HepG2 (cell line): ENCODE data around the gene TRIM28. TPM values are rescaled to one million over a fixed set of nuclear protein-coding genes. Genes with fewer than 3 reads are reported as not detected.

ENCODE experiments used
- EZH2 ChIP-seq: conservative IDR thresholded peaks from 2 replicates; pipeline ENCODE4 v1.6.1; 2012; ENCODE audit warnings: mild to moderate bottlenecking, low read depth, low read length, moderate library complexity
- ISL2 ChIP-seq: sonication (generic); formaldehyde crosslinking; IDR thresholded peaks from 2 replicates; pipeline ENCODE4 v1.5.0; 2020; ENCODE audit warnings: missing genetic modification reagents
- KAT7 ChIP-seq: IDR thresholded peaks from 2 replicates; pipeline ENCODE4 v1.6.1; 2018; ENCODE audit warnings: borderline replicate concordance, missing compliant biosample characterization
- MIER3 ChIP-seq: IDR thresholded peaks from 2 replicates; pipeline ENCODE4 v1.6.1; 2016; ENCODE audit warnings: missing compliant biosample characterization, borderline replicate concordance
- NR2F1 ChIP-seq, 2 experiments: fragments of 450-650 bp in 1 of 2; formaldehyde crosslinking in 1 of 2; IDR thresholded peaks; 2 replicates each; pipeline versions ENCODE4 v1.5.0 to v1.6.1; 2016 to 2020; ENCODE audit warnings: mild to moderate bottlenecking in 1 of 2, missing compliant biosample characterization in 1 of 2, missing genetic modification reagents in 1 of 2, moderate library complexity in 1 of 2
- RFX3 ChIP-seq: IDR thresholded peaks from 2 replicates; pipeline ENCODE4 v1.6.1; 2016; ENCODE audit warnings: missing biosample characterization, missing genetic modification reagents
- ZC3H4 ChIP-seq: sonication (generic); formaldehyde crosslinking; IDR thresholded peaks from 2 replicates; pipeline ENCODE4 v1.4.0; 2020; ENCODE audit warnings: missing genetic modification reagents, borderline replicate concordance
- ZNF235 ChIP-seq: sonication (generic); formaldehyde crosslinking; IDR thresholded peaks from 2 replicates; pipeline ENCODE4 v1.8.1; 2023; ENCODE audit warnings: mild to moderate bottlenecking, missing genetic modification reagents, borderline replicate concordance
- ZNF44 ChIP-seq: sonication (generic); formaldehyde crosslinking; IDR thresholded peaks from 2 replicates; pipeline ENCODE4 v1.5.1; 2020; ENCODE audit warnings: mild to moderate bottlenecking, missing genetic modification reagents
- ZNF564 ChIP-seq: sonication (generic); formaldehyde crosslinking; IDR thresholded peaks from 2 replicates; pipeline ENCODE4 v1.8.1; 2023; ENCODE audit warnings: mild to moderate bottlenecking, missing genetic modification reagents
- ZNF644 ChIP-seq: IDR thresholded peaks from 2 replicates; pipeline ENCODE4 v1.6.1; 2016; ENCODE audit warnings: low read depth
- ZNF746 ChIP-seq: sonication (generic); formaldehyde crosslinking; IDR thresholded peaks from 2 replicates; pipeline ENCODE4 v1.8.0; 2022; ENCODE audit warnings: mild to moderate bottlenecking, missing genetic modification reagents
- ZNF749 ChIP-seq: sonication (generic); formaldehyde crosslinking; IDR thresholded peaks from 2 replicates; pipeline ENCODE4 v1.8.0; 2022; ENCODE audit warnings: mild to moderate bottlenecking, missing genetic modification reagents, moderate library complexity, borderline replicate concordance
- ZNF75D ChIP-seq: sonication (generic); formaldehyde crosslinking; IDR thresholded peaks from 2 replicates; pipeline ENCODE4 v1.8.1; 2023; ENCODE audit warnings: missing genetic modification reagents, mild to moderate bottlenecking, borderline replicate concordance
- polyA plus RNA-seq, 8 experiments: library from polyadenylated mRNA; depleted of rRNA in 3 of 8; stranded (reverse) in 7 of 8; unstranded in 1 of 8; fragments of >200 nt; fragmentation: Illumina TruSeq in 4 of 8; extraction: Trizol in 4 of 8; gene quantifications; 2 replicates each; pipeline versions ENCODE4 v1.2.1 to v1.2.3, GENCODE V29; 2011 to 2016; ENCODE audit warnings: low read depth in 4 of 8, missing spikeins in 1 of 8, mixed read lengths in 1 of 8; ENCODE audit not compliant: insufficient read depth in 1 of 8
- total RNA-seq, 5 experiments: library from RNA; depleted of rRNA; stranded (reverse); fragments of >200 nt; fragmentation: Illumina TruSeq; extraction: Trizol; gene quantifications; 2 replicates each; pipeline ENCODE4 v1.2.3, GENCODE V29; 2016; ENCODE audit warnings: low read depth in 1 of 5
- TF ChIP-seq, protein P1 (sequence below): sonication (generic); formaldehyde crosslinking; IDR thresholded peaks from 2 replicates; pipeline ENCODE4 v1.8.0; 2022; ENCODE audit warnings: missing genetic modification reagents, mild to moderate bottlenecking, inconsistent platforms, borderline replicate concordance
- TF ChIP-seq, protein P2 (sequence below): sonication (generic); formaldehyde crosslinking; IDR thresholded peaks from 2 replicates; pipeline ENCODE4 v1.4.0; 2020; ENCODE audit warnings: missing genetic modification reagents, borderline replicate concordance
- TF ChIP-seq, protein P3 (sequence below): sonication (generic); formaldehyde crosslinking; IDR thresholded peaks from 2 replicates; pipeline ENCODE4 v1.9.0; 2021; ENCODE audit warnings: missing genetic modification reagents, borderline replicate concordance
- TF ChIP-seq, protein P4 (sequence below): sonication (generic); formaldehyde crosslinking; IDR thresholded peaks from 2 replicates; pipeline ENCODE4 v1.4.0; 2020; ENCODE audit warnings: missing genetic modification reagents, low read depth, mild to moderate bottlenecking, borderline replicate concordance

TRIM28 gene
- total and polyA plus RNA-seq, 2 of the 13 experiments (the other 11 are each of a cell fraction or from before 2014, with no cell fraction given), result 361 to 439 TPM

- peak; percentile 50; the same call in 1 of the 2 replicates for TF ChIP-seq KAT7 (CRISPR knock-in tag)
- peak; percentile 92 for TF ChIP-seq ZNF746 (CRISPR knock-in tag)
- TF ChIP-seq, protein P1, sequence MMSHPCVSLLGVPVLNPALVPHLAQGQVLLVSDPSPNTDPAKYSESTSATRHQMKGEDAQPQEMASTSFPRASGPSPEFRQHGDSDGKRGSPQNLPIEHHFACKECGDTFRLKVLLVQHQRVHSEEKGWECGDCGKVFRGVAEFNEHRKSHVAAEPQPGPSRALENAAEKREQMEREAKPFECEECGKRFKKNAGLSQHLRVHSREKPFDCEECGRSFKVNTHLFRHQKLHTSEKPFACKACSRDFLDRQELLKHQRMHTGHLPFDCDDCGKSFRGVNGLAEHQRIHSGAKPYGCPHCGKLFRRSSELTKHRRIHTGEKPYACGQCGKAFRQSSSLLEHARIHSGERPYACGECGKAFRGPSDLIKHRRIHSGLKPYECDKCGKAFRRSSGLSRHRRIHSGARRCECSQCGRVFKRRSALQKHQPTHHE (CRISPR knock-in tag), result peak; percentile 87
- no peak for TF ChIP-seq ZNF644 (CRISPR knock-in tag)
- peak; percentile 69; the same call in 1 of the 2 replicates for TF ChIP-seq ZNF75D (CRISPR knock-in tag)
- peak; percentile 78 for TF ChIP-seq ISL2 (CRISPR knock-in tag)
- 0 out of 2 replicates have a peak, but pooled peaks have one; percentile 85 for TF ChIP-seq ZNF44 (CRISPR knock-in tag)
- TF ChIP-seq EZH2, result no peak
- peak; percentile 95 for TF ChIP-seq MIER3 (CRISPR knock-in tag)
- TF ChIP-seq RFX3 (CRISPR knock-in tag), result peak; percentile 54; the same call in 1 of the 2 replicates
- no peak; the same call in 1 of the 2 replicates for TF ChIP-seq ZC3H4 (CRISPR knock-in tag)
- TF ChIP-seq, protein P2, sequence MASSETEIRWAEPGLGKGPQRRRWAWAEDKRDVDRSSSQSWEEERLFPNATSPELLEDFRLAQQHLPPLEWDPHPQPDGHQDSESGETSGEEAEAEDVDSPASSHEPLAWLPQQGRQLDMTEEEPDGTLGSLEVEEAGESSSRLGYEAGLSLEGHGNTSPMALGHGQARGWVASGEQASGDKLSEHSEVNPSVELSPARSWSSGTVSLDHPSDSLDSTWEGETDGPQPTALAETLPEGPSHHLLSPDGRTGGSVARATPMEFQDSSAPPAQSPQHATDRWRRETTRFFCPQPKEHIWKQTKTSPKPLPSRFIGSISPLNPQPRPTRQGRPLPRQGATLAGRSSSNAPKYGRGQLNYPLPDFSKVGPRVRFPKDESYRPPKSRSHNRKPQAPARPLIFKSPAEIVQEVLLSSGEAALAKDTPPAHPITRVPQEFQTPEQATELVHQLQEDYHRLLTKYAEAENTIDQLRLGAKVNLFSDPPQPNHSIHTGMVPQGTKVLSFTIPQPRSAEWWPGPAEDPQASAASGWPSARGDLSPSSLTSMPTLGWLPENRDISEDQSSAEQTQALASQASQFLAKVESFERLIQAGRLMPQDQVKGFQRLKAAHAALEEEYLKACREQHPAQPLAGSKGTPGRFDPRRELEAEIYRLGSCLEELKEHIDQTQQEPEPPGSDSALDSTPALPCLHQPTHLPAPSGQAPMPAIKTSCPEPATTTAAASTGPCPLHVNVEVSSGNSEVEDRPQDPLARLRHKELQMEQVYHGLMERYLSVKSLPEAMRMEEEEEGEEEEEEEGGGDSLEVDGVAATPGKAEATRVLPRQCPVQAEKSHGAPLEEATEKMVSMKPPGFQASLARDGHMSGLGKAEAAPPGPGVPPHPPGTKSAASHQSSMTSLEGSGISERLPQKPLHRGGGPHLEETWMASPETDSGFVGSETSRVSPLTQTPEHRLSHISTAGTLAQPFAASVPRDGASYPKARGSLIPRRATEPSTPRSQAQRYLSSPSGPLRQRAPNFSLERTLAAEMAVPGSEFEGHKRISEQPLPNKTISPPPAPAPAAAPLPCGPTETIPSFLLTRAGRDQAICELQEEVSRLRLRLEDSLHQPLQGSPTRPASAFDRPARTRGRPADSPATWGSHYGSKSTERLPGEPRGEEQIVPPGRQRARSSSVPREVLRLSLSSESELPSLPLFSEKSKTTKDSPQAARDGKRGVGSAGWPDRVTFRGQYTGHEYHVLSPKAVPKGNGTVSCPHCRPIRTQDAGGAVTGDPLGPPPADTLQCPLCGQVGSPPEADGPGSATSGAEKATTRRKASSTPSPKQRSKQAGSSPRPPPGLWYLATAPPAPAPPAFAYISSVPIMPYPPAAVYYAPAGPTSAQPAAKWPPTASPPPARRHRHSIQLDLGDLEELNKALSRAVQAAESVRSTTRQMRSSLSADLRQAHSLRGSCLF (CRISPR knock-in tag), result 0 out of 2 replicates have a peak, but pooled peaks have one; percentile 45
- TF ChIP-seq NR2F1 (CRISPR knock-in tag; IDR thresholded peaks at IDR 0.05), result 0 out of 4 replicates have a peak, but pooled peaks have one; percentile 3 to 52
- TF ChIP-seq, protein P3, sequence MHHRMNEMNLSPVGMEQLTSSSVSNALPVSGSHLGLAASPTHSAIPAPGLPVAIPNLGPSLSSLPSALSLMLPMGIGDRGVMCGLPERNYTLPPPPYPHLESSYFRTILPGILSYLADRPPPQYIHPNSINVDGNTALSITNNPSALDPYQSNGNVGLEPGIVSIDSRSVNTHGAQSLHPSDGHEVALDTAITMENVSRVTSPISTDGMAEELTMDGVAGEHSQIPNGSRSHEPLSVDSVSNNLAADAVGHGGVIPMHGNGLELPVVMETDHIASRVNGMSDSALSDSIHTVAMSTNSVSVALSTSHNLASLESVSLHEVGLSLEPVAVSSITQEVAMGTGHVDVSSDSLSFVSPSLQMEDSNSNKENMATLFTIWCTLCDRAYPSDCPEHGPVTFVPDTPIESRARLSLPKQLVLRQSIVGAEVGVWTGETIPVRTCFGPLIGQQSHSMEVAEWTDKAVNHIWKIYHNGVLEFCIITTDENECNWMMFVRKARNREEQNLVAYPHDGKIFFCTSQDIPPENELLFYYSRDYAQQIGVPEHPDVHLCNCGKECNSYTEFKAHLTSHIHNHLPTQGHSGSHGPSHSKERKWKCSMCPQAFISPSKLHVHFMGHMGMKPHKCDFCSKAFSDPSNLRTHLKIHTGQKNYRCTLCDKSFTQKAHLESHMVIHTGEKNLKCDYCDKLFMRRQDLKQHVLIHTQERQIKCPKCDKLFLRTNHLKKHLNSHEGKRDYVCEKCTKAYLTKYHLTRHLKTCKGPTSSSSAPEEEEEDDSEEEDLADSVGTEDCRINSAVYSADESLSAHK (CRISPR knock-in tag), result no peak
- TF ChIP-seq ZNF564 (CRISPR knock-in tag), result peak; percentile 8; the same call in 1 of the 2 replicates
- TF ChIP-seq, protein P4, sequence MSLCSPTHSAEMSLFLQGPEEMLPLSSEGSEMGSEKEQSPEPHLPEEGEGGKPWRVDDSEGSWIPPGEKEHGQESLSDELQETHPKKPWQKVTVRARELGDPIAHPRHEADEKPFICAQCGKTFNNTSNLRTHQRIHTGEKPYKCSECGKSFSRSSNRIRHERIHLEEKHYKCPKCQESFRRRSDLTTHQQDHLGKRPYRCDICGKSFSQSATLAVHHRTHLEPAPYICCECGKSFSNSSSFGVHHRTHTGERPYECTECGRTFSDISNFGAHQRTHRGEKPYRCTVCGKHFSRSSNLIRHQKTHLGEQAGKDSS (CRISPR knock-in tag), result peak; percentile 75; the same call in 1 of the 2 replicates
- TF ChIP-seq ZNF749, result peak; percentile 18; the same call in 1 of the 2 replicates
- TF ChIP-seq ZNF235 (CRISPR knock-in tag), result peak; percentile 24; the same call in 1 of the 2 replicates
These were observed 24.3 kb upstream of the TRIM28 start, which contains the start of gene ZBTB45 (continued) for GRCh38 chr19:58519355-58520256.
